ENCODE results near the gene SNPH. TPM values are rescaled to one million over a fixed set of nuclear protein-coding genes. Genes with fewer than 3 reads are reported as not detected.

Gene SNPH
- total and polyA plus RNA-seq, 4 donors = 0.04 to 0.50 (median 0.21) TPM

DNA sequence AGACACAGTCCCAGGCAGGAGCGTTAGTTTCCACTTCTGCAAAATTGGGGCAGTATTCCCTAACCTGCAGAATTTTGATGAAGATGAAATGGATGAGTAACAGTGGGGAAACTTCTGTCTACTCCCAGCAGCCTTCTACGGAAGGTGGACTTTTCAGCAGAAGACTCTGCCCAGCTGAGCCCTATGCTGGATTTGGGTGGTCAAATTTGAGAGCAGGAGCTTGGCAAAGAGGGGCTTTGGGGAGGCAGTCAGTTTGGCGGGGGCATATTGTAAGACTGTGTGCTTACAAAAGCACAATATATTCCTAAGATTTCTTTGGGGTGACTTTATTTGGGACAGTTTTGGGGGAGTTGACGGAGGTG lies 68.3 kb downstream of the SNPH start:
- Histone ChIP-seq H3K27ac (ENCODE audit: low read depth in 1 of 2, low read length in 2 of 2) (no peak overlapping the region), H3K27me3 (ENCODE audit: control insufficient read depth in 4 of 4, insufficient read depth in 4 of 4, low read length in 3 of 4) (no peaks in the 10 kb centered on the region), H3K36me3 (ENCODE audit: control insufficient read depth in 4 of 4, insufficient read depth in 3 of 4, low read depth in 1 of 4, low read length in 3 of 4) (no peaks in the 10 kb centered on the region), H3K4me1 (ENCODE audit: control insufficient read depth in 4 of 4, insufficient read depth in 4 of 4, low read length in 3 of 4) (peaks cover 4 to 27% (median 14%) of the 10 kb centered on the region in 4 donors), H3K9ac (ENCODE audit: low read depth in 1 of 2, low read length in 2 of 2) (no peak overlapping the region), H3K4me3 (ENCODE audit: low read depth in 1 of 3, low read length in 3 of 3) (no peak overlapping the region), H3K9me3 (ENCODE audit: control insufficient read depth in 4 of 4, low read length in 3 of 4) (no peaks in the 10 kb centered on the region)
- TF ChIP-seq HNF4A (conservative IDR thresholded peaks at IDR 0.05) (no peak), NR2F2 (IDR thresholded peaks at IDR 0.05) (no peak), FOXA2 (IDR thresholded peaks at IDR 0.05) (no peak), RXRA (IDR thresholded peaks at IDR 0.05) (no peak), HNF4G (IDR thresholded peaks at IDR 0.05) (no peak), YY1 (IDR thresholded peaks at IDR 0.05) (no peak), FOXA1 (IDR thresholded peaks at IDR 0.05) (no peak), REST (IDR thresholded peaks at IDR 0.05) (no peak), GABPA (IDR thresholded peaks at IDR 0.05 in 1 of 2, conservative IDR thresholded peaks at IDR 0.05 in 1 of 2) (no peak), SP1 (IDR thresholded peaks at IDR 0.05) (no peak)
- TF ChIP-seq, protein P1, sequence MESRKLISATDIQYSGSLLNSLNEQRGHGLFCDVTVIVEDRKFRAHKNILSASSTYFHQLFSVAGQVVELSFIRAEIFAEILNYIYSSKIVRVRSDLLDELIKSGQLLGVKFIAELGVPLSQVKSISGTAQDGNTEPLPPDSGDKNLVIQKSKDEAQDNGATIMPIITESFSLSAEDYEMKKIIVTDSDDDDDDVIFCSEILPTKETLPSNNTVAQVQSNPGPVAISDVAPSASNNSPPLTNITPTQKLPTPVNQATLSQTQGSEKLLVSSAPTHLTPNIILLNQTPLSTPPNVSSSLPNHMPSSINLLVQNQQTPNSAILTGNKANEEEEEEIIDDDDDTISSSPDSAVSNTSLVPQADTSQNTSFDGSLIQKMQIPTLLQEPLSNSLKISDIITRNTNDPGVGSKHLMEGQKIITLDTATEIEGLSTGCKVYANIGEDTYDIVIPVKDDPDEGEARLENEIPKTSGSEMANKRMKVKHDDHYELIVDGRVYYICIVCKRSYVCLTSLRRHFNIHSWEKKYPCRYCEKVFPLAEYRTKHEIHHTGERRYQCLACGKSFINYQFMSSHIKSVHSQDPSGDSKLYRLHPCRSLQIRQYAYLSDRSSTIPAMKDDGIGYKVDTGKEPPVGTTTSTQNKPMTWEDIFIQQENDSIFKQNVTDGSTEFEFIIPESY (IDR thresholded peaks at IDR 0.05) = no peak
- TF ChIP-seq, protein P2, sequence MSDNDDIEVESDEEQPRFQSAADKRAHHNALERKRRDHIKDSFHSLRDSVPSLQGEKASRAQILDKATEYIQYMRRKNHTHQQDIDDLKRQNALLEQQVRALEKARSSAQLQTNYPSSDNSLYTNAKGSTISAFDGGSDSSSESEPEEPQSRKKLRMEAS (IDR thresholded peaks at IDR 0.05) = no peak
- 87% methylated on average over 4 of the region's 4 CpGs for WGBS
- DNase-seq (ENCODE audit: low spot score) = no peak

GRCh38 chr20:1334761-1335160 lies 68.7 kb downstream of the SNPH start:
- peaks cover 4 to 24% (median 14%) of the 10 kb centered on the region in 4 donors for H3K4me1 ChIP-seq (ENCODE audit: control insufficient read depth in 4 of 4, insufficient read depth in 4 of 4, low read length in 3 of 4)
- no peaks in the 10 kb centered on the region for H3K36me3 ChIP-seq (ENCODE audit: control insufficient read depth in 4 of 4, insufficient read depth in 3 of 4, low read depth in 1 of 4, low read length in 3 of 4)
- no peak overlapping the region for H3K9ac ChIP-seq (ENCODE audit: low read depth in 1 of 2, low read length in 2 of 2)
- no peak for TF ChIP-seq JUND (IDR thresholded peaks at IDR 0.05)
- TF ChIP-seq ATF3 (IDR thresholded peaks at IDR 0.05) = no peak
- TF ChIP-seq, protein P1 (IDR thresholded peaks at IDR 0.05) = no peak
- TF ChIP-seq, protein P3, sequence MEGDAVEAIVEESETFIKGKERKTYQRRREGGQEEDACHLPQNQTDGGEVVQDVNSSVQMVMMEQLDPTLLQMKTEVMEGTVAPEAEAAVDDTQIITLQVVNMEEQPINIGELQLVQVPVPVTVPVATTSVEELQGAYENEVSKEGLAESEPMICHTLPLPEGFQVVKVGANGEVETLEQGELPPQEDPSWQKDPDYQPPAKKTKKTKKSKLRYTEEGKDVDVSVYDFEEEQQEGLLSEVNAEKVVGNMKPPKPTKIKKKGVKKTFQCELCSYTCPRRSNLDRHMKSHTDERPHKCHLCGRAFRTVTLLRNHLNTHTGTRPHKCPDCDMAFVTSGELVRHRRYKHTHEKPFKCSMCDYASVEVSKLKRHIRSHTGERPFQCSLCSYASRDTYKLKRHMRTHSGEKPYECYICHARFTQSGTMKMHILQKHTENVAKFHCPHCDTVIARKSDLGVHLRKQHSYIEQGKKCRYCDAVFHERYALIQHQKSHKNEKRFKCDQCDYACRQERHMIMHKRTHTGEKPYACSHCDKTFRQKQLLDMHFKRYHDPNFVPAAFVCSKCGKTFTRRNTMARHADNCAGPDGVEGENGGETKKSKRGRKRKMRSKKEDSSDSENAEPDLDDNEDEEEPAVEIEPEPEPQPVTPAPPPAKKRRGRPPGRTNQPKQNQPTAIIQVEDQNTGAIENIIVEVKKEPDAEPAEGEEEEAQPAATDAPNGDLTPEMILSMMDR (IDR thresholded peaks at IDR 0.05; ENCODE audit: low read depth, low read length, missing input control) = no peak
- TF ChIP-seq REST (IDR thresholded peaks at IDR 0.05) = no peak
- no peak for TF ChIP-seq HNF4G (IDR thresholded peaks at IDR 0.05)
- no peak for TF ChIP-seq YY1 (IDR thresholded peaks at IDR 0.05)
- no peak for TF ChIP-seq HNF4A (conservative IDR thresholded peaks at IDR 0.05)
- no peak for TF ChIP-seq FOXA2 (IDR thresholded peaks at IDR 0.05)
- no peak for TF ChIP-seq RAD21 (IDR thresholded peaks at IDR 0.05)
- no peak for TF ChIP-seq SP1 (IDR thresholded peaks at IDR 0.05)
- no peak for TF ChIP-seq NR2F2 (IDR thresholded peaks at IDR 0.05)
- TF ChIP-seq FOXA1 (IDR thresholded peaks at IDR 0.05) = no peak
- no peak for TF ChIP-seq RXRA (IDR thresholded peaks at IDR 0.05)
- no peak for TF ChIP-seq TAF1 (conservative IDR thresholded peaks at IDR 0.05)
- H3K27me3 ChIP-seq (ENCODE audit: control insufficient read depth in 4 of 4, insufficient read depth in 4 of 4, low read length in 3 of 4) = no peaks in the 10 kb centered on the region
- H3K9me3 ChIP-seq (ENCODE audit: control insufficient read depth in 4 of 4, low read length in 3 of 4) = no peaks in the 10 kb centered on the region
- H3K27ac ChIP-seq (ENCODE audit: low read depth in 1 of 2, low read length in 2 of 2) = no peak overlapping the region
- WGBS = 70% methylated on average over 3 of the region's 3 CpGs
- H3K4me3 ChIP-seq (ENCODE audit: low read depth in 1 of 3, low read length in 3 of 3) = no peak overlapping the region
- peak; percentile 30 for DNase-seq (ENCODE audit: low spot score)

Data from liver (tissue), 9 donors.